ENCODE data around the gene CAMKMT. TPM values are rescaled to one million over a fixed set of nuclear protein-coding genes. Genes with fewer than 3 reads are reported as not detected.
"Not testable (repeated sequence)": the region's sequence is repeated elsewhere in the genome, so short reads cannot be mapped to it uniquely, and the experiment has no call there.

CAMKMT gene
- total RNA-seq, 2 experiments from 2014 or later, result 11.3 to 12.0 TPM

- CTCF ChIA-PET, result no interaction called here
- POLR2A ChIA-PET, result no interaction called here
These were observed 207.7 kb downstream of the CAMKMT start for GRCh38 chr2:44569491-44569890.

DNA sequence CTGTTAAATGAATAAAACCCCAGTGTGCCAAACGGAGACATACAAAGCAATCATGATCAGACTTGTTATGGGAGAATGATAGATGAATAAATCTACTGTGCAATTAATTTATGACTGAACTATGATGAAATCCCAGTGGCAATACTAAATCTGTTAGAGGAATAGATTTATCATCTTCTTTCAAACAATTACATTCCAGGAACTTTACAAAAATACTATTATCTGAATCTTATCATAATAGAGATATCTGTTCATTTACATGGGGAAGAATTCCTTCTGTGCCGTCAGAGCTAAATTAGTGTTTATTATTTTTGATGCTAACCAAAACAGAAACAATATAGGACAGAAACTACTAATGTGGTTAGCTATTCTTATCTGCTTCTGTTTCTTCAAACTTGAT lies 208.5 kb downstream of the CAMKMT start:
- CTCF ChIA-PET, result no interaction called here
- POLR2A ChIA-PET, result no interaction called here

DNA sequence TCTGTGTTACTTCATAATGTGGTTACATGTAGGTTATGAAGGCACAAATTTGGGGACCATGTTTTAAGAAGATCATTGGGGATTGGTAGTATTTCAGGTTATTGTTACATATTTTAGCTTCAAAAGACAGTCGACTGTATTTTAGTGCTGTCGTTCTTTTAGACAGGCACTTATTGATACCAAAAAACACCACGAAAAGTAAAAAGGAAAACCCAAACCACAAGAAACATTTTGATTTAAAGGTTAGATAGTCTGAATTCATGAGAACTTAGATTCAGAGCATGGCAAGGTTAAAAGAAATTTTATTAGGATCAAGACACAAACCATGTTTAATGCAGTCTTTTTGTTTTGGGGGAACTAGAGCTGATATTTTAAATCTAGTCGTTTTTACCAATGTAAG lies 209.0 kb downstream of the CAMKMT start:
- ChIA-PET CTCF (no interaction called here), POLR2A (interaction anchor here (0.6 kb wide), 1 partner anchor 105 kb away, joined by 4 read pairs; no protein-coding TSS in a partner anchor)

DNA sequence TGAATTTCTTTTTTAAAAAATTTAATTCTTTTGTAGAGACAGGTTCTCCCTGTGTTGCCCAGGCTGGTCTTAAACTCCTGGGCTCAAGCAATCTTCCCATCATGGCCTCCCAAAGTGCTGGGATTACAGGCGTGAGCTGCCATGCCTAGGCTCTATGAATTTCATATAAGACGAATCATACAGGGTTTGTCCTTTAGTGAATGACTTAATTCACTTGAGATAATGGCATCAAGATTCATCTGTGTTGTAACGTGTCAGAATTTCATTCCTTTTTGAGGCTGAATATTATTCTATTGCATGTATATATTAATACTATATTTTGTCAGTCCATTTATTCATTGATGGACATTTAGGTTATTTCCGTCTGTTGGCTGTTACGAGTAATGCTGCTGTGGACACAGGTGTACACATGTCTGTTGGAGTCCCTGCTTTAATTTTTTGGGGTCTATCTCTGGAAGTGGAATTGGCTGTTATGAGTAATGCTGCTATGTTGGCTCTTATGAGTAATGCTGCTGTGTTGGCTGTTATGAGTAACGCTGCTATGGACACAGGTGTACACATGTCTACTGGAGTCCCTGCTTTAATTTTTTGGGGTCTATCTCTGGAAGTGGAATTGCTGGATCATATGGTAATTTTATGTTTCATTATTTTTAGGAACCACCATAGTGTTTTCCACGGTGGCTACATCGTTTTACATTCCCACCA lies 210.6 kb downstream of the CAMKMT start:
- ChIA-PET POLR2A (no interaction called here), CTCF (no interaction called here)

GRCh38 chr2:44573996-44574395 lies 212.2 kb downstream of the CAMKMT start:
- ChIA-PET CTCF (no interaction called here), POLR2A (no interaction called here)

DNA sequence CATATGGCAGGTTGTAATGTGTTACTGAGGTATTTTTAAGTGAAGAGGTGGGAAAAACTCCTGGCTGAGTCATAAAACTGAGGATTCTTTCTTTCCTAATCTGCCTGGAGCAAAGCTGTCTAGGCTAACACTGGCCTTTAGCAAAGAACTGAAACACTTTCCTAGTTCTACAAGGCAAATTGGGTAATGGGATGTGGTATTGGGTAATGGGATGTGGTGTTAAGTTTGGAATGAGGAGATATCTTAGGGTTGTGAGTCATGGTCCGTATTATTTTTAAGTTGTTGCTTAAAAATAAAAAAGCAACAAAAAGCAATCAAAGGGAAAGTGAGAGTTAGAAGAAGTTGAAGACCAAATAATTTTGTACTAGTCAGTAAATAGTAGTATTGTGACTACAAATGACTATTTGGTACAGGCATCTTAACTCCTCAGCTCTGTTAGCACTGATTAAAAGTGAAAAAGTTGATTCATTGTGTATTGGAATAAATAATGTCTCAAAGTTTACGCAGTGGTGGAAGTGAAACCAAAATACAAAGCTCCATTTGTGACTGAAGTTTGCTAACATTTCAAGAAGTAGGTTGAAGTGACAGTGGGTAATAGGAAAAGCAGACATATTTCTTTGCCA lies 216.8 kb downstream of the CAMKMT start:
- POLR2A ChIA-PET, result interaction anchor here (0.5 to 1.4 kb wide), 2 partner anchors 11 to 38 kb away, joined by 3 to 5 read pairs; no protein-coding TSS in a partner anchor

GRCh38 chr2:44579115-44579836 lies 217.5 kb downstream of the CAMKMT start:
- ChIA-PET CTCF (interaction anchor here (0.7 kb wide), 1 partner anchor 368 kb away, joined by 3 read pairs; no protein-coding TSS in a partner anchor), POLR2A (interaction anchor here (0.5 to 1.4 kb wide), 3 partner anchors 12 to 405 kb away, joined by 3 to 5 read pairs (median 3); no protein-coding TSS in a partner anchor)

More for the DNA sequence above, 216.8 kb downstream of the CAMKMT start:
- CTCF ChIA-PET, result interaction anchor here (0.7 kb wide), 1 partner anchor 368 kb away, joined by 3 read pairs; no protein-coding TSS in a partner anchor

DNA sequence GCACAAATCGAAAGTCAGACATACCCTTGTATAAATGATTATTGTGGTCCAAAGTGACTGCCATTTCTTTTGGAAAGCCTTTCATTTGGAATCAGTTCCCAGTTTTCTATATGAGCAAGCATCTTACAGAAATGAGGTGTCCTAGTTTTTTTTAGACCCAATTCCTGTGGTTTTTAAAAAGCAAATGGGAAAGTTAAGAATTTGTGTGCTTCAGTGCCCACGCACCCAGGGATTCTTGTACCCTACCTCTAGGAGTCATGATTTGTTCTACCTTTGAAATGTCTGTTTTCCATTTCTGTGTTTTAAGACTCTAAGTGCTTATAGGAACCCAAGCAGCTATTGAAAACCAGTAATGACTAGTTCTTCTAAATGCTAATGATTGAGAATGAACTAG lies 218.1 kb downstream of the CAMKMT start:
- ChIA-PET POLR2A (interaction anchor here (0.7 to 1.4 kb wide), 2 partner anchors 37 to 405 kb away, joined by 3 read pairs; no protein-coding TSS in a partner anchor), CTCF (no interaction called here)

DNA sequence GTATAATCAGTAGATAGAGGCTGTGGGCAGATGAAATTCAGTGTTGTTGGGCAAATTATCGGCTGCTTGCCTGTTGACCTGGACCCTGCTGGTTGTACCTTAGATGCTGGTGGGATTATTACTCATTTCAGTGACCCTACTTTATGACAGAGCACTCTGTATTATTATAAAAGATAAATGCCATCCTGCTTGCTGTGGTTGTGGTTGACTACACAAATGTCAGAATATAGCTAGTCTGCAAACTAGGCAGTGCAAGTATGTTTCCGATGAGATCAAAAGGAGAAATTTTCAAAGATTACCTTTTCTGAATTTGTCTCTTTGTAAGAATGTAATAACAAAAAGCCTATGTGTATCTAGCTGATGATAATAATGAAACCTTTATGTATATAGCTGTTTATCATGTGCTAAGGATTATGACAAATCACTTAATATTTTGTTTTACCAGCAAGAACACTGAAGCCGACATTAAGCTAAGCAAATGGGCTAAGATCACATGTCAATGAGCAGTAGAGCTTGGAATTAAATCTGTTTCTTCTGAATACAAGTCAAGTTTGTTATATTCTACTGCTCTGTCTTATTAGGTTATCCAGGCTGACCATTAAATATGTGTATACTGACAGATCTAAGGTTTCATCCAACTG lies 219.2 kb downstream of the CAMKMT start:
- CTCF ChIA-PET, result no interaction called here
- POLR2A ChIA-PET, result no interaction called here

GRCh38 chr2:44582363-44583008 lies 220.7 kb downstream of the CAMKMT start:
- ChIA-PET POLR2A (no interaction called here), CTCF (no interaction called here)

- POLR2A ChIA-PET, CTCF ChIA-PET: not testable (repeated sequence)
These were observed 233.9 kb downstream of the CAMKMT start for GRCh38 chr2:44595615-44596014.

DNA sequence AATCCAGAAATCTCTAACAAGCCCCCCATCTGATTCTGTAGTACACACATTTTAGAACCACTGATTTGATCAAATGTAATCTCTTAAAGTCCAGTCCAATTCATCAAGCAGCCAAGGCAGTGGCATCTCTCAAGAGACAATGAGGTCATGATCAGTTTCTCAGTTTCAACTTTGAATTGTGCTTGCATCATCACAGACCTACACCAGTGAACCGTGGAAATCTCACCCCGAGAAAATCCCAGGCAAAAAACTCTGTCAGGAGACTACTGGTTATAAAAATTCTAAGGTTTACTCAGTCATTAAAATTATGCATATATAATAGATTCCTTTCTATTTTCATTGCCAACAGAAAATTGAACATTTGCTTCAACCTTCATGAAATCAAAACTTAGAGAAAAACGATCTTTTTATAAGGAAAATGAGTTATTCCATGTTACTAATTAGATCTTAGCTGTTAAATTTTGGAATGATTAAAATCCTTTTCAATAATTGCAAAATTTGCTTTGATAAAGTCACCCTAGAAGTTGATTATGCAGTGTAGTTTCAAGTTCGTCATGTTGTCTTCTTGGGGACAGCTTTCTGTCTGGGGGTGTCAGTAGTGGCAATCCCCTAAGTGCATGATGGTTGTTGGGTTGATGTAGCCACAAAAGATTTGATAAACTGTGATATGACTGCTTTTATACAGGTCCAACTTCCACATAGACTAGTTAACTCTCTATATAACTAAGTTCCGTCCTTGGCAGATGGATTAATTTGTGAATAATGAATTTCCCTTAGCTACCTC lies 235.0 kb downstream of the CAMKMT start:
- CTCF ChIA-PET, result no interaction called here
- POLR2A ChIA-PET, result no interaction called here

- CTCF ChIA-PET, result no interaction called here
- POLR2A ChIA-PET, result no interaction called here
These were observed 236.8 kb downstream of the CAMKMT start for GRCh38 chr2:44598330-44599119.

DNA sequence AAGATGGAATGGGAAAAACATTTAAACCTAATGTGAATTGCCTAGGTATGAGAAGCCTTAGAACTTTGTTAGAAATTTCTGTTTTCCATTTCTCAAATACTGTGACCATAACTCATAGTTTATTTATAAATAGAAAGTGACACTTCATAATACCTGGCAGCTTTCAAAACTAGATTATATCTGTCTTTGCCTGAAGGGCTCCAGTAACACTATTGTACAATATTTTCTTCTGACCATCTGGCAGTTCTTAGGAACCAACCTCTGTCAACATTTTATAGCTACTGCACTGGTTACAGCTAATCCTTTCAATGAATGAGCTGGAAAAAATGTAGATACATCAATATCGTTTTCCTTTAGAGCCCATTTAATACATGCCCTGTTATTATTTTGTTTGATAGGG lies 237.4 kb downstream of the CAMKMT start:
- ChIA-PET POLR2A (no interaction called here), CTCF (no interaction called here)

- CTCF ChIA-PET, result no interaction called here
These were observed 240.7 kb downstream of the CAMKMT start for GRCh38 chr2:44602446-44602845.

DNA sequence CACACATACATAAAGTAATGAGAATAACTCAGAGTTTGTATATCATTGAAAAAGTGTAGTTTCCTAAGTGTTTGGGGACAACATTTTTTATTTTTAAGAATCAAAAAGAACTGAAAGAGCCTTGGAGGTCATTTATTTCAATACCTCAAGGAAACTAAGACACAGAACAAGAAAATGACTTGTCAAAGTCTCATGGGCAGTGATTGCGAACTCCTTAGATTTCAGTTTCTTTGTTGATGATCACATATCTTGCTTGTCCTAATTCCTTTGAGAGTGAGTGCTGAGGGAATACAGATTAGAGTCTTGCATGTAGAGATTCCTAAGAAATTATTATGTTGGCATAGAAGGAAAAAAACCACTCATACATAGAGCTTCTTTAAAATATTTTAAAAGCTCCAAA lies 243.8 kb downstream of the CAMKMT start:
- ChIA-PET CTCF (no interaction called here), POLR2A (no interaction called here)

More at GRCh38 chr2:44602446-44602845, 240.7 kb downstream of the CAMKMT start:
- POLR2A ChIA-PET, result no interaction called here

- ChIA-PET CTCF (no interaction called here), POLR2A (no interaction called here)
These were observed 250.5 kb downstream of the CAMKMT start for GRCh38 chr2:44612276-44612675.

- CTCF ChIA-PET, result no interaction called here
- POLR2A ChIA-PET, result no interaction called here
These were observed 253.2 kb downstream of the CAMKMT start for GRCh38 chr2:44614940-44615339.

Measured in activated CD8-positive, alpha-beta memory T cell treated with anti-CD3 and anti-CD28 coated beads for 36 hours (primary cell).